Stimulated activated CD8-positive, alpha-beta memory T cell treated with anti-CD3 and anti-CD28 coated beads, Interleukin-7, amount 100 ng/mL, for 24 hours (primary cell): ENCODE data around the gene PSMB10.

Experiments used
- DNase-seq: peaks from one replicate; pipeline ENCODE4 v3.0.0-alpha.2; 2020; ENCODE audit warnings: low read depth

Gene PSMB10

GRCh38 chr16:67892375-67892774, 44.3 kb downstream of the PSMB10 start:
- no peak for DNase-seq

- no peak for DNase-seq
Observed at GRCh38 chr16:67888331-67888730, 48.3 kb downstream of the PSMB10 start.

- no peak for DNase-seq
Observed at GRCh38 chr16:67886387-67886786, 50.3 kb downstream of the PSMB10 start.

GRCh38 chr16:67885976-67886375, 50.7 kb downstream of the PSMB10 start:
- DNase-seq: no peak

GRCh38 chr16:67885545-67885944, 51.1 kb downstream of the PSMB10 start:
- DNase-seq: no peak

- DNase-seq: no peak
Observed at GRCh38 chr16:67884684-67885083, 52.0 kb downstream of the PSMB10 start, which contains the start of gene NRN1L. Gene NRN1L, plus strand, starts transcription at chr16:67884885. Its CDS starts 19 bp downstream, at chr16:67884904.
